Stimulated activated CD8-positive, alpha-beta memory T cell treated with anti-CD3 and anti-CD28 coated beads, Interleukin-7, amount 100 ng/mL, for 24 hours (primary cell): ENCODE measurements around the gene YWHAE.
"Not testable (repeated sequence)": the region's sequence is repeated elsewhere in the genome, so short reads cannot be mapped to it uniquely, and the experiment has no call there.

Source experiments
- DNase-seq: peaks from one replicate; pipeline ENCODE4 v3.0.0-alpha.2; 2020; ENCODE audit warnings: low read depth

Gene YWHAE

DNA sequence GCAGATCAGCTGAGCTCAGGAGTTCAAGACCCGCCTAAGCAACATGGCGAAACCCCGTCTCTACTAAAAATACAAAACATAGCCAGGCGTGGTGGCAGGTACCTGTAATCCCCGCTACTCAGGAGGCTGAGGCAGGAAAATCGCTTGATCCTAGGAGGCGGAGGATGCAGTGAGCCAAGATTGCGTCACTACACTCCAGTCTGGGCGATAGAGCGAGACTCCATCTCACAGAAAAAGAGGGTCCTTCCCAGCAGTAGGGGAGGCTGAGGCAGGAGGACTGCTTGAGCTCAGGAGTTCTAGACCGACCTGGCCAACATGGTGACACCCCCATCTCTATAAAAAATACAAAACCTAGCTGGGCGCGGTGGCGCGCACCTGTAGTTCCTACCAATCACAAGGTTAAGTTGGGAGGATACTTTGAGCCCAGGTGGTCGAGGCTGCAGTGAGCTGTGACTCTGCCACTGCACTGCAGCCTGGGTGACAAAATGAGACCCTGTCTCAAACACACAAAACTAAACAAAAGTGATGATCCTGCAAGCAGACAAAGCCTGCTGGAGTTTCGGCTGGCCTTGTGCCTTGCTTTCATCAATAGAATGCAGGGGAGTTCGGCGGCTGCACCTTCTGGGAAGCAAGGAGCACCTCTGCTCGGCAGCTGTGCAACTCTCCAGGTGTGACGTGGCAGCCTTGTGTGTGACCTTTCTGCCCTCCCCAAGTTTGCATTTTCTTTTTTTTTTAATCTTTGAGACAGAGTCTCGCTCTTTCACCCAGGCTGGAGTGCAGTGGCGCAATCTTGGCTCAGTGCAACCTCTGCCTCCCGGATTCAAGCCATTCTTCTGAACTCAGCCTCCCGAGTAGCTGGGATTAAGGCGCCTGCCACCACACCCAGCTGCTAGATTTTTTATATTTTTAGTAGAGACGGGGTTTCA, 12.4 kb upstream of the YWHAE start:
- DNase-seq = no peak

DNA sequence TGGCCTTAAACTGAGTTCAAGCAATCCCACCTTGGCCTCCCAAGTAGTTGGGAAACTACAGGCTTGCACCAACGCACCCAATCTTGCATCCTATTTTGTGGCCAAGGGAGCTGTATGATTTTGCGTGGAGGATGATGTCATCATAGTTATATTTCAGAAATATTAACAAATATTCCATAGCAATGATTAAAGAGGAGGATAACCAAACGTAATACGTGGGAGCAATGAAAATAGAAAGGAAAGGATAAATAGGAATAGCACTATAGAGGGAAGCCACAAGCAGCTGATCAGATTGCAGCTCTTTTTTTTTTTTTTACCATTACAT, 2.2 kb upstream of the YWHAE start:
- DNase-seq = no peak

DNA sequence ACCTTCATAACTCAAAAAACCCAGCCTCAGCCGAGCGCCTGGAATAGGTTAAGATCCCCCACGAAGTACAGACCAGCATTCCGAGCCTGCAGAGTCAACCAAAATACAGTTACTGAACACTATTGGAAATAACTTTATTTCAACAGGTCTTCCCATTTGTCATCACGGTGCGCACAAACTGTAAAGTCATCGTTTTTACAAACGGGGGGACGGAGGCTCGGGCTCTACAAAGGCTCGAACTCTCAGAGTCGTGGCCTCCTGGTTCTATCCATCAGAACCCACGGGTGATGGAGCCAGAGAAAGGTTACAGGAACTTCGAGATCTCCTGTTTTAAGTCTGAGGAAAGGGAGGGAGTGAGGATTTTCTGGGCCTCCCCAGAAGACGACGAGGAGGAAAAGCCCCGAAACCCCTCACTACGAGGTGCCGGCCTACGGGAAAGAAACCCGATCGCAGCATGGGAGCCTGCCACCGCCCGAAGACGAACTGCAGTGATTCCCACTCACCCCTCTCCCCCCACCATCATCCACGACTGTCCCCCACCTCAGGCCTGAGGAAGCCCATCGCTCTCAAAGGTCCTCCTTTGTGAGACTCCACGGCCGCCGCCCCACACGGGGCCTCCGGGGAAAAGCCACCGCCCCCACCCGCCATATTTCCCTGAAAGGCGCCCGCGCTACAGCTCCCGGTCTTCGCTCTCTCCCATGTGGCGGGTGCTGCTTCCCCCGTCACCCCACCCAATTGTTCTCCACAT, 917 bp downstream of the YWHAE start:
- peak; percentile 3 for DNase-seq

DNA sequence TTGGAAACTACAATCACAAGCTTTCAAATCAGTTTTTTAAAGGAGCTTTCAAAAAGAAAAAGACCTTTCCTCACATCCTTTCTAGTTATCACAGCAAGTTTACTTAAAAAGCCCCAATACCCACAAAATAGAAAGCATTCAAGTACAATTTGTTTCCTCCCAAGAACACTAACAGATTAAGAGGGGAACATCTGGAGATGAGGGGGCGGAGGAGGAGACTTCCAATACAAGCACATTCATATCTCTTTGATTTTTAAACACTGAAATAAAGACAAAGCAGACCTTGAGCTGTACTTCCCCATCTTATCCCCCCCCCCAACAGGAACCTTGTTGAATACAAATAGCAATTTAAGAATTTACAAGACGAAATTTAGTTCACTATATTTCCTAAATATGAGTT, 2.0 kb downstream of the YWHAE start:
- no peak for DNase-seq

DNA sequence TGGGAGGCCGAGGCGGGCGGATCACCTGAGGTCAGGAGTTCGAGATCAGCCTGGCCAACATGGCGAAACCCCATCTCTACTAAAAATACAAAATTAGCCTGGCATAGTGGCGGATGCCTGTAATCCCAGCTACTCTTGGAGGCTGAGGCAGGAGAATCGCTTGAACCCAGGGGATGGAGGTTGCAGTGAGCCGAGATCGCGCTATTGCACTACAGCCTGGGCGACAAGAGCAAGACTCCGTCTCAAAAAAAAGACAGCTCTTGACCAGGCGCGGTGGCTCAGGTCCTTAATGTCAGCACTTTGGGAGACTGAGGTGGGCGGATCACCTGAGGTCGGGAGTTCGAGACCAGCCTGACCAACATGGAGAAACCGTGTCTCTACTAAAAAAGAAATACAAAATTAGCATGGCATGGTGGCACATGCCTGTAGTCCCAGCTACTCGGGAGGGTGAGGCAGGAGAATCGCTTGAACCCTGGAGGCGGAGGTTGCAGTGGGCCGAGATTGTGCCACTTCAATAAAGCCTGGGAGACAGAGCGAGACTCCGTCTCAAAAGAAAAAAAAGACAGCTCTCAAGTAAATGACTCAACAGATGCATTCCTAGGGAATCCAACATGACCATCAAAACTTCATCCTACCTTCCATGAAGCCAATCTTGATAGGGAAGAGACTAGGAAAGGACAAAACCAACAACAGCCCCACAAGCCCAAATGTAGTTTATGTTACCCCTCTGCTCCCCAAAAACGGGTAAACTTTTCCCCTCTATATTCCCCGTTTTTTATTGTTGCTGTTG, 4.0 kb downstream of the YWHAE start:
- not testable (repeated sequence) for DNase-seq

DNA sequence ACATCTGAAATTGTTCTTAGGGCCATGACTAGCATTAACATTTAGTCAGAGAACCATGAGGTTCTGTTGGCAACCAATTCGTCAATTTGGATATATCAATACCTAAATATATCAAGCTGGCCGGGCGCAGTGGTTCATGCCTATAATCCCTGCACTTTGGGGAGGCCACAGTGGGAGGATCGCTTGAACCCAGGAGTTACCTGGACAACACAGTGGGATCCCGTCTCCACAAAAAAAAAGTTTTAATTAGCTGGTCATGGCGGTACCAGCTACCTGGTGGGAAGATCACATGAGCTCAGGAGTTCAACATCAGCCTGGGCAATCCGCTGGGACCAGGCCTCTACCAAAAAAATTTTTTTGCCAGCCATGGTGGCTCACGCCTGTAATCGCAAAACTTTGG, 8.4 kb downstream of the YWHAE start:
- no peak for DNase-seq

DNA sequence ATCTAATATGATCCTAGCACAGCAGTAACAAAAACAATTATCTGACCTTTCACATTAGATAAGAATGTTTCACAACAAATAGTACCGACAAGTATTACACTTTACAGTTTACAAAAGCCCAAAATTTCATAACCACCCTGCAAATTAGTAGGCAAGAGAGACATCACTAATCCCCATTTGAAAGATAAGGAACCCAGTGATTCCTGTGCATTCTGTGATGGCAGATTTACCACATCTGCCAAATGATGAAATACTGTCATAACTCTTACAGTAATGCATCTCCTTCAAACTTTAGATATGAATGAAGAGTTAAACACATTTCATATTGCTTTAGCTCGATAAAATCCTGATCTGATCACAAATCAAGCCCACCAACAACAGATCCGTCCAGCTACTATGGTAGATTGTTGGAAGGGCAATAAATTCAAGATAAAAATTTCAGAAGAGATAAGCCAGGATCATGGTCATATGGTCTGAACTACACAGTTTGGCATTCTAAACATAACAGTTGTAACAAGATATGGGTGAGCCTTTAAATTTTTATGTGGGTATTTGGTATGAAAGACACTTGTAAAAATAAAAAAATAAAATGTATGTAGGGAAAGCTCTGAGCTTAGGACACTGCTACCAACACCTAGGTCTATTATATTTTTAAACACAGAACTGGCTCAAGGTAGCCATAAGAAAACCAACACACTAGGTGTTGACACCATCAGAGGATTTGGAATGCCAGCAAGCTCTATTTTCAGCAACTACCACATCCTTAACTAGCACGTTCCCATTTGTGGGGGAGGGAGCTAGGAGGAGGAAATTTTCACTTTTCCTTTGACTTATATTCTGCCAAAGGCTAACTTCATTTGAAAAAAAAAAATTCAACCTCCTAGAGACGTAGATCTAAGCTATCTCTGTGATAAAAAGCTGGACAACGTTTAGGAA, 9.3 kb downstream of the YWHAE start:
- no peak for DNase-seq

DNA sequence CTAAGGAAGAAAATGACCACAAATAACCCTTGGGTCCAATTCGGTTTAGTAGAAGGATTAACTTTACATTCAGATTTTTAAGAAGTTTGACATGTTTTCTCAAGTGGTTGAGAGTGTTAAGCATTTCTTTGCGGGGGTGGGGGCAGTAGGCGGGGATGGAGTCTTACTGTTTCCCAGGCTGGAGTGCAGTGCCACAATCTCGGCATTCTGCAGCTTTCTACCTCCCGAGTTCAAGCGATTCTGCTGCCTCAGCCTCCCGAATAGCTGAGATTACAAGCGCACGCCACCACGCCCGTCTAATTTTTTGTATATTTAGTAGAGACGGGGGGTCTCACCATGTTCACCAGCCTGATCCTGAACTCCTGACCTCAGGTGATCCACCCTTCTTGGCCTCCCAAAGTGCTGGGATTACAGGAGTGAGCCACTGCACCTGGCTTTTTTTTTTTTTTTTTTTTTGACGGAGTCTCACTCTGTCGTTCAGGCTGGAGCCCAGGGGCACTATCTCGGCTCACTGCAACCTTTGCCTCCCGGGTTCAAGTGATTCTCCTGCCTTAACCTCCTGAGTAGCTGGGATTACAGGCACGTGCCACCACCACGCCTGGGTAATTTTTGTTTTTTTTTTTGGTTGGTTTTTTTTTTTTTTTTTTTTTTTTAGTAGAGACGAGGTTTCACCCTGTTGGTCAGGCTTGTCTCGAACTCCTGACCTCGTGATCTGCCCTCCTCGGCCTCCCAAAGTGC, 12.4 kb downstream of the YWHAE start:
- not testable (repeated sequence) for DNase-seq

DNA sequence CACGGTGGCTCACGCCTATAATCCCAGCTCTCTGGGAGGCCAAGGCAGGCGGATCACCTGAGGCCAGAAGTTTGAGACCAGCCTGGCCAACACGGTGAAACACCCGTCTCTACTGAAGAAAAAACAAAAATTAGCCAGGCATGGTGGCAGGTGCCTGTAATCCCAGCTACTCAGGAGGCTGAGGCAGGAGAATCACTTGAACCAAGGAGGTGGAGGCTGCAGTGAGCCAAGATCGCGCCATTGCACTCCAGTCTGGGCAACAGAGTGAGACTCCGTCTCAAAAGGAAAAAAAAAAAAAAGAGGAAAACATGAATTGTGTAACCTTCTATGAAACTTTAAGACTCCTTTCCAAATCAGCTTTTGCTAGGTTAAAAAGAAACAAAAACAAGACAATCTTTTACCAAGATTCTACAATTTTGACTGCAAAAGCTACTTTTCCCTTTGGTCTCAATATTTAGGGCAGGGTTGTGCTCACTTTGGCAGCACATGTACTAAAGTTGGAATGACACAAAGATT, 13.3 kb downstream of the YWHAE start:
- not testable (repeated sequence) for DNase-seq

DNA sequence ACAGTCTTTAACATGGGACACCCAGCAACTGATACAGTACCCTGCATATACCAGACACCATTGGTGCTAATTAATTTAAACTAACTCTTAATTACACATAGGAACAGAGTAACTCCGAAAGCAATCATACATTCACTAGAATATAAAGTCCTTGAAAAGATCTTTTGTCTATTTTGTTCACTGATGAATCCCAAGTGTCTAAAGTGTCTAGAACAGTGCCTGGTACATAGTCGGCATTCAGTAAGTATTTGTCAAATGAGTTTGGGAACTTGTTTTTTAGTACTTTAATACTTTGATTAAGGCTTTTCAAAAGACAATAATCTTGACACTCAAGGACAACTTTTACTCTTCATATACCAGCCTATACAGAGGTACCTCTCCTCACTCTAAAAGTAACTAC, 13.8 kb downstream of the YWHAE start:
- no peak for DNase-seq

DNA sequence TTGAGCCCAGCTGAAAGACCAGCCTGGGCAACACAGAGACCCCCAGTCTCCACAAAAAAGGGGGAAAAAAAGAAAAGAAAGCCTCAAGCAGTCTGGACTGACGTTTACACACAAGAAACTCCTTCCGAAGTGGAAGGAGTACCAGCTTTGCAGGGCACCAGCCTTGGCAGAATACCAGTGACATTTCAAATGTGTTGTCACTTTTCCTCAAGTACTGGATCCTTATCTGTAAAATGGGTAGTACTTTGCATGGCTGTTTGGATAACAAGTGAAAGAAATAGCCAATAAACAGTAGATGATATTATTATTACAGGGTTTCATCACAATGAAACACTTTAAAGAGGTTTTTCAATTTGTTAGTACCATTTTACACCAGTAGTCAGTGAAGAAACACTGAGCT, 14.2 kb downstream of the YWHAE start:
- no peak for DNase-seq

DNA sequence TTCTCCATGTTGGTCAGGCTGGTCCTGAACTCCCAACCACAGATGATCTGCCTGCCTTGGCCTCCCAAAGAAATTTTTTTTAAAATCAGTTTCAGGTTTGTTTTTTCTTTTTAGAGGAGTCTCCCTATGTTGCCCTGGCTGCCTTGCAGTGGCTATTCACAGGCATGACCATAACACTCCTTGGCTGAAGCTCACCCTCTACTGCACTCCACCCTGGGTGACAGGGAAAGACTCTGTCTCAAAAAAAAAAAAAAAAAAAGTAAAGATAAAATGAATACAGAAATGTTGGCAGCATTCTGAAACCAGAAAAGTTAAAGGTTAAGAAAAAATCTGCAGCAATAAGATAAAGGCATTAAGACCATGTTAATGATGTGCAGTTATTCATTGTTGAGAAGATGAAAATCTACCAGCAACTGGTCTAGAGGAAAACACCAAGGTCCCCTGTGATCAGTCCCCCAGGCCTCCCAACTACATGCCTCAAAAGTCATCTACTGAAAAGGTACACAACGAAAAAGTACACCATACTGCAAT, 15.1 kb downstream of the YWHAE start:
- DNase-seq = no peak

DNA sequence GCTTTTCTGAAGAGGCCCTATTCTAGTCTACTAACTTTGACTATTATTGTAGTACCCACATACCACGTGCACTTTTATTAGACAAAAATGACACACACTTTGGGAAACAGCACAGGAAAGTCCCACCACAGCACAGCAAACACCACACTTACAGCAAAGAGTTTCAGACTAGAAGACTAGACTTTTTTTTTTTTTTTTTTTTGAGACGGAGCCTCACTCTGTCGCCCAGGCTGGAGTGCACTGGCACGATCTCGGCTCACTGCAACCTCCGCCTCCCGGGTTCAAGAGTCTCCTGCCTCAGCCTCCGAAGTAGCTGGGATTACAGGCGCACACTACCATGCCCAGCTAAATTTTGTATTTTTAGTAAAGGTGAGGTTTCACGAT, 20.1 kb downstream of the YWHAE start:
- DNase-seq = no peak

DNA sequence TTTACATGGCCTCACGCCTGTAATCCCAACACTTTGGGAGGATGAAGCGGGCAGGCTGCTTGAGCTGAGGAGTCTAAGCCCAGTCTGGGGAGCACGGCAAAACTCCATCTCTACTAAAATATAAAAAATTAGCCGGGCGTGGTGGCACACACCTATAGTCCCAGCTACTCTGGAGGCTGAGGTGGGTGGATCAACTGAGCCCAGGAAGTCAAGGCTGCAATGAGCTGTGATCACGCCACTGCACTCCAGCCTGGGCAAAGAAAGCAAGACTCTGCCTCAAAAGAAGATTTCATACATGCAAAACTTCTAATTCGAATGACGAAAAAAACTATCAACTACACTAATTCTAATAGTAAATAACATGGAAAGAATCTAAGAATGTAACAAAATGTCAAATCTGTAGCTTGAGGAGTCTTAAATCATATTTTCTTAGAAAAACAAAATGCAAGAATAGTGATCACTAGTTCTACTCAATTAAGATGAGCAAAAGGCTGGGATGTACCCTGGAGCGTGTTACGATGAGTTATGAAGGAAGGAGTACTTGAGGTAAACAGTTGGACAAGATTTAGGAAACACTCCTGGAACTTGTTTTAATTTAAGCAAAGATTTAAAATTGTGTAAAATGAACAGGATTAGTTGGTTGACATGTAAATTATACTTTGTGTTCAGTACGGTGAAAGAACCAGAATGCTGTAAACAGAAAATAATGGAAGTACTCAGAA, 20.7 kb downstream of the YWHAE start:
- no peak for DNase-seq

DNA sequence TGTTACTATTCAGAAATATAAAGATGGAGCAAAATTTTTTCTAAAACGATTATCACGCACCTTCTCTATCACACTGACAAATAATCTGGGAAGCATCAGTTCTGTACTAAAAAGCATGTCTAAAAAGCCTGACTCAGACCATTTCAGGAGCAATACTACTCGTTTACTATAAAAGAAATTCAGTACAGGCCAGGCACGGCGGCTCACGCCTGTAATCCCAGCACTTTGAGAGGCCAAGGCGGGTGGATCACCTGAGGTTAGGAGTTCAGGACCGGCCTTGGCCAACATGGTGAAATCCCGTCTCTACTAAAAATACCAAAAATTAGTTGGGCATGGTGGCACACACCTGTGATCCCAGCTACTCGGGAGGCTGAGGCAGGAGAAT, 21.6 kb downstream of the YWHAE start:
- not testable (repeated sequence) for DNase-seq

DNA sequence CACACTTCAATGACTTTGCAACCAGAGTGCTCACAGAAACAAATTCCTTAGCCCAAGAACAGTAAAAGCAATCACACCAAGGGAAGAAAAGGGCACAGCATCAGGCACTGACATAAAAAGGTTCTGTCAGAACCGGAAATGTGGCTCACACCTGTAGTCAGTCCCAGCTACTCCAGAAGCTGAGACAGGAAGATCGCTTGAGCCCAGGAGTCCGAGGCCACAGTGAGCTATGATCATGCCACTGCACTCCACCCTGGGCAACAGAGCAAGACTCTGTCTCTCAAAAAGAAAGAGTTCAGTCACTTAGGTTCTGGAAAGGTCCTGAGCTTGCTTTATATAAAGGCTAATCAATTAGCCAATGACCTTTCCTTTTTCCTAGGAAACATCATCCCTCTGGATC, 22.7 kb downstream of the YWHAE start:
- DNase-seq = no peak

DNA sequence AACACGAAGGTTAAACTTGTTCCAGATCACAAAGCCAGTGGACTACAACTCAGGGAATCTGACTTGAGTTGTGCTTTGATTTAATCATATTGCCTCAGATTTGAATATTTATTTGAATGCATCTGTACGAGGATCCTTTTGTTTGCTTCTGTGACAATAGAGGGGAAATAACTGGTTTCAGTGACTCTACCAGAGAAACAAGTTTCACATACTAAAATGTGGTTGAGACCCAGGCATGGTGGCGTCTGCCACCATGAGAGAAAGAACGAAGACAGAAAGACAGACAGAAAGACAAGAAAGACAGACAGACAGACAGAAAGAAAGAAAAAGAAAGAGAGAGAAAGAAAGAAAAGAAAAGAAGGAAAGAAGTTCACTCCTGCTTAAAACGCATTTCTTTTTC, 24.0 kb downstream of the YWHAE start:
- no peak for DNase-seq

DNA sequence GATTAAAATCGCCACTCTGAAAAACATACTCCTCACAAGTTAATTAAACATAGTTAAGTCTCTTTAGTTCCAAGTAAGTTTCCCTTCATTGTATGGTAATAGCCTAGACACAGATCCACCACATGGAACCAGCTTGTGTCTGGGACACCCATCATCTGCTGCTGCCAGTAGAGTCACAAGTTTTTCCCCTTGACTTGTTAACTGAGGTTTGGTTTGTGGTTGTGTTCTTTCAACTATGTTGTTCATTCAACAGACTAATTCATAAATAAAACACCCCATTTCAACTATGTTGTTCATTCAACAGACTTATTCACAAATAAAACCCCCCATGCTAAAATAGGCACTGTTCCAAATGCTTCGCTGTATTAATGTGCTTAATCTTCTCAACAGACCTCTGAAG, 24.4 kb downstream of the YWHAE start:
- no peak for DNase-seq

DNA sequence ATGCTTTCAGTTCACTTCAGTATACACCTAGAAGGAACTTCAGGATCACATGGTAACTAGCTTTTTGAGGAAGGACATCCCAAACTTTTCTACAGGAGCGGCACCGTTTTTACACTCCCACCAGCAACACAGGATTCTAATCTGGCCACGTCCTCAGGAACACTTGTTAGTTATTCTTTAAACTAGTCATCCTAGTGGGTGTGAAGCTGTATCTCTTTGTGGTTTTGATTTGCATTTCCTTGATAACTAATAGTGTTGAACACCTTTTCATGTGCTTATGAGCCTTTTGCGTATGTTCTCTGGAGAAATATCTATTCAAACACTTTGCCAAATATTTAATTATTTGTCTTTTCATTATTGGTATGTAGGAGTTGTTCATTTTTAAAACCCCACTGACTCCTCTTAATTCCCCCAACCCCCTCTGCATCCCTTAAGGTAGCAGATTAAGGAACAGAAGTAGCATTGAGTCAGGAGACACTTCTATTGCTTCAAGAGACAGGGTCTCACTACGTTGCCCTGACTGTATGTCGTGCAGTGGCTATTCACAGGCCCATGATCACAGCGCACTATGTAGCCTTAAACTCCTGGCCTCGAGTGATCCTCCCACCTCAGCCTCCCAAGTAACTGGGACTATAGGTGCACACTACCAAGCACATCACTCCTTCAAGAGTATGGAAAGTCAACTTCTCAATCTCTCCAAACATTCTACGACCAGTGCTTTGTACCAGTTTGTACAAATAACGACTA, 25.4 kb downstream of the YWHAE start:
- DNase-seq = no peak
